NCI-H2227 (cell line): ENCODE data around the gene CSN2.
"Not testable (repeated sequence)": the region's sequence is repeated elsewhere in the genome, so short reads cannot be mapped to it uniquely, and the experiment has no call there.

ENCODE experiments used
- DNase-seq: peaks from one replicate; lab custom pipeline; 2025; ENCODE audit not compliant: unreplicated experiment; lab: John Stamatoyannopoulos, UW

The CSN2 gene, protein sequence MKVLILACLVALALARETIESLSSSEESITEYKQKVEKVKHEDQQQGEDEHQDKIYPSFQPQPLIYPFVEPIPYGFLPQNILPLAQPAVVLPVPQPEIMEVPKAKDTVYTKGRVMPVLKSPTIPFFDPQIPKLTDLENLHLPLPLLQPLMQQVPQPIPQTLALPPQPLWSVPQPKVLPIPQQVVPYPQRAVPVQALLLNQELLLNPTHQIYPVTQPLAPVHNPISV

GRCh38 chr4:69965628-69966027 lies at the start of gene CSN2:
Gene CSN2 (minus strand): TSS chr4:69965728. CDS start chr4:69960995, 4,733 bp downstream.
- DNase-seq = no peak

- no peak for DNase-seq
These were observed 43.2 kb upstream of the CSN2 start for GRCh38 chr4:70008771-70009170.

DNA sequence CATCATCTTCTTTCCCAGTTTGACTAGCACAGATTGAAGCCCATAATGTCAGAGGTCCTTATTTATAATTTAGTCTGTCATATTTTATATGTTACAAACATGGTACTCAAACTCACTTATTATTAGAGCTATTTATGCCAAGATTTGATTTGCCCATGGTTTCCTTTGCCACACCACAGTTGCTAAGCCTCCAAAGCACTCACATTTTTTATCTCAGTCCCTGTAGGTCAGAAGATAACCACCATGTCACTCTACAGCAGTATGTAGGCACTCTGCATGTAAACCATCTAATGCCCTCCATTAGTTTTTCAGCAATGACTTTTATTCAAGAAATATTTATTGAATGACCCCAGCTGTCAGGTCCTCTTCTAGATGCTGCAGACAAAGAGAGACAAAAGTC lies 37.0 kb upstream of the CSN2 start:
- DNase-seq = no peak

GRCh38 chr4:70000711-70001110 lies 35.2 kb upstream of the CSN2 start:
- no peak for DNase-seq

GRCh38 chr4:69999420-69999819 lies 33.9 kb upstream of the CSN2 start:
- DNase-seq = no peak

DNA sequence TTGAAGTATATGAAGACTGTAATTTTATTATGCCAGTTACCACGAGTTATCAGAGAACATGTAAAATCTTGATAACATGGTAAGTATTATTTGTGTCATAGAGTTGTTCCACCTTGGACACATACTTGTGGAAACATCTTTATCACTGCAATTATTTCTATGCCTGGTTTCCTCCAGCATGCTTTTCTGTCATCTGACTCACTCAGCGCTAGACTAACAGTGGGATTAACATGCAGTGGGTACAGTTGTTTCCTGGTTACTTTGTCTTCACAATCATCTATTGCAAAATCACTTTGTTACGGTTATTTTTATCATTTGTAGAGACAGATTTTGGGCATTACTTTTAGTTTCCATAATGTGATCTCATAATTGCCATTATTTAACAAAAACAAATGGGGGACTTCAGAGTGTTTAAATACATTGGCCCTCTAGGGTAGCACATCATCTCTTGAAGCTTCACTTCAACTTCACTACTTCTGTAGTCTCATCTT lies 30.0 kb upstream of the CSN2 start, which contains the start of gene STATH:
TSS of gene STATH (plus strand) at position 441 of the 491 bp plus-strand sequence. CDS start 2,472 bp downstream, outside the sequence.
- no peak for DNase-seq

DNA sequence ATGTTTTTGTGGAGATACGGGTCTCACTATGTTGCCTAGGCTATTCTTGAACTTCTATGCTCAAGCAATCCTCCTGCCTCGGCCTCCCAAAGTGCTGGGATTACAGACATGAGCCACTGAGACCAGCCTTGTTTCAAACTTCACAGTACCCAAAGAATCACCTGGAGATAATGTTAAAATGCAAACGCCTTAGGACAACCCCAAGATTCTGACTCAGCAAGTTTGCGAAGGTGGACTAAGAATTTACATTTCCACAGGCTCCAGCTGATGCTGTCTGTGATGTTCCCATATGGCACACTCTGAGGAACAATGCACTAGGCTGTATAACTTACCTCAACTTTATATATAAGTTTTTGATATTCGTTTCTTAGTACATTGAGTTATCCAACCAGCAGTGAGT lies 29.3 kb upstream of the CSN2 start:
- DNase-seq = no peak

DNA sequence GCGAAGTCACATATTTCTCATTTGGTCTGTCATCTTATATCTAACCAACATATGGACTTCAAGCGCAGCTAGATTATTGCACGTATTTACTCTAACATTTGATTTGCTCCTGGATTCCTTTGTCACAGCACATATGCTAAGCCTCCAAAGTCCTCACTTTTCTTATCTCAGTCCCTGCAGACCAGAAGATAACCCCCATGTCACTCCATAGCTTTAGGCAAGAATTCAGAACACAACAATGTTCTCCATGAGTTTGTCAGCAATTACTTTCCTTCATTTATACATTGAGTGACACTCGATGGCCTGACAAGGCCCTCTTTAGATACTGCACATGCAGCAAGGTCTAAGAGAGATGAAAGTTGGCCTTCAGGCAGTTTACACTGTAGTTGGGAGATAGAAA lies 25.5 kb upstream of the CSN2 start:
- DNase-seq = no peak

- no peak for DNase-seq
These were observed 21.1 kb upstream of the CSN2 start for GRCh38 chr4:69986663-69987062.

DNA sequence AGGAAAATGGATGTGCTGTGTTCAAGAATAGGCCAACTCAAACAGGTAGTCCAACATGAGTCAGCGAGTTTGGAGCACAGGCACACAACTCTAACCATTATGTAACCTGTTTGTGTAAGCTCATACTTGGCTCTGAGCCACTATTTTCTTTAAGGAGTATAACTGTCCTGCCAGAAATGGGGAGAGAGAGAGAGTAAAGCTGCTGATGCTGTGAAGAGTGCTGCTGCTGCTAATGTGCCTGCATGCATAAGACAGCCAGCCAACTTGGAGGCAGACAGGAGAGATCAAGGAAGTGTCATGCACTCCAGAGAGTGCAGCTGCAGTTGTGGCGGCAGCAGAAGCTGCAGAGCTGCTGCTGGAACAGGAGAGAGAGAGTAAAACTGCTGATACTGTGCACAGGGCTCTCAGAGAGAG lies 18.5 kb upstream of the CSN2 start:
- no peak for DNase-seq

GRCh38 chr4:69977582-69977981 lies 12.1 kb upstream of the CSN2 start:
- DNase-seq = no peak

DNA sequence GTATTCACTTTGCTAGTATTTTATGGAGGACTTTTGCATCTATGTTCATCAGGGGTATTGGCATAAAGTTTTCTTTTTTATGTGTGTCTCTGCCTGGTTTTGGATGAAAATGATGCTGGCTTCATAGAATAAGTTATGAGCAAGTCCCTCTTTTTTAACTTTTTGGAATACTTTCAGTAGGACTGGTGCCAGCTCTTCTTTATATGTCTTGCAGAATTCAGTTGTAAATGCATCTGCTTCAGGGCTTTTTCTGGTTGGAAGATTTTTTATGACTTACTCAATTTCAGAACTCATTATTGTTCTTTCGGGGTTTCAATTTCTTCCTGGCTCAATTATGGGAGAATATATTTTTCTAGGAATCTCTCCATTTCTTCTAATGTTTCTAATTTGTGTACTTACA lies 9.1 kb upstream of the CSN2 start:
- no peak for DNase-seq

- no peak for DNase-seq
These were observed 4.5 kb upstream of the CSN2 start for GRCh38 chr4:69970071-69970470.

GRCh38 chr4:69957209-69957608 lies 8.3 kb downstream of the CSN2 start:
- DNase-seq = no peak

DNA sequence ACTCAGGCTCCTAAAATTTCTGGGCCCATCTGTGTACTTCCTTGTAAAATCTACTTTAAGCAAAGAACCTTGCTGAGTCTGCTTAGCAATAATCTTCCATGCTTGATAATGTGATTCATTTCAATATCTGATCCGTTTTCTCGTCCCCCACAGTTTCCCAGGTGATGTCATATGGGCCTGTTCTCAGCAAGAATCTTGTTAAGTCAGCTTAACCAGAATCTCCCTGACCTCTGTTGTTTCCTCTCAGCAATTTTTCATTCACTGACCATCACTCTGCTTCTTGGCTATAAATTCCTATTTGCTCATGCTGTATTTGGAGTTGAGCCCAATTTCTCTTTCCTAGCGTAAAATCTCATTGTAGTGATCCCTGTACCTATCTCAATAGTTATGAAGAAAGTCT lies 13.9 kb downstream of the CSN2 start:
- no peak for DNase-seq

GRCh38 chr4:69936566-69936965 lies 29.0 kb downstream of the CSN2 start:
- no peak for DNase-seq

DNA sequence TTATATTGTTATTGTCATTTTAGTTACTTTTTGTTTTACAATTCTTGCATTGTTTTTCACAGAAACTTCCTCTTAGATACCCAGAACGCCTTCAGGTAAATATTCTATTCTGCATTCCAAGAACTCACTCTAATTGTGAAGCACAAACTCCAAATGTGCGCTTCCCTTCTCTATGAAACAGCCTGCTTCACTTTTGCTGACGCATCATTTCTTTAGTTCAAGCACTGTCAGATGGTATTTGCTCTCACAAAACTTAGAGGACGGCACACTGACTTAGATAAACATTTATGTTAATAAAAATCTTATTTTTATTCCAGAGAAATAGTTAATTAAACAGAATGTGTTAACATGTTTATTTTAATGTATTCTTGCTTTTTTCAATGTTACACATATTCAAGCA lies 31.4 kb downstream of the CSN2 start:
- no peak for DNase-seq

GRCh38 chr4:69930768-69931167 lies 34.8 kb downstream of the CSN2 start, which contains the start of gene CSN1S1:
Gene CSN1S1 (plus strand): TSS chr4:69931068. CDS start chr4:69932556, 1,488 bp downstream.
- no peak for DNase-seq

GRCh38 chr4:69923782-69924410 lies 41.6 kb downstream of the CSN2 start:
- not testable (repeated sequence) for DNase-seq

DNA sequence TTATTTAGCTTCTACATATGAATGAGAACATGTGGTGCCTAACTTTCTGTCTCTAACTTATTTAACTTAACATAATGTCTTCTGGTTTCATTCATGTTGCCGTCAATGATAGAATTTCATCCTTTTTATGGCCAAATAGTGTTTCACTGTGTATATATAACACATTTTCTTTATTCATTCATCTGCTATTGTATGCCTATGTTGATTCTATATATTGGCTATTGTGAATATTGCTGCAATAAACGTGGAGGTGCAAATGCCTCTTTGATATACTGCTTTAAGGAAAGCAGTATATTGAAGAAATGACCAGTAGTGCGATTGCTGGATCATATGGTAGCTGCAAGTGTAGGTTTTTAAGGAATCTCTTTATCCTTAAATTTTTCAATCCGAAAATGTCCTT lies 44.7 kb downstream of the CSN2 start:
- no peak for DNase-seq

DNA sequence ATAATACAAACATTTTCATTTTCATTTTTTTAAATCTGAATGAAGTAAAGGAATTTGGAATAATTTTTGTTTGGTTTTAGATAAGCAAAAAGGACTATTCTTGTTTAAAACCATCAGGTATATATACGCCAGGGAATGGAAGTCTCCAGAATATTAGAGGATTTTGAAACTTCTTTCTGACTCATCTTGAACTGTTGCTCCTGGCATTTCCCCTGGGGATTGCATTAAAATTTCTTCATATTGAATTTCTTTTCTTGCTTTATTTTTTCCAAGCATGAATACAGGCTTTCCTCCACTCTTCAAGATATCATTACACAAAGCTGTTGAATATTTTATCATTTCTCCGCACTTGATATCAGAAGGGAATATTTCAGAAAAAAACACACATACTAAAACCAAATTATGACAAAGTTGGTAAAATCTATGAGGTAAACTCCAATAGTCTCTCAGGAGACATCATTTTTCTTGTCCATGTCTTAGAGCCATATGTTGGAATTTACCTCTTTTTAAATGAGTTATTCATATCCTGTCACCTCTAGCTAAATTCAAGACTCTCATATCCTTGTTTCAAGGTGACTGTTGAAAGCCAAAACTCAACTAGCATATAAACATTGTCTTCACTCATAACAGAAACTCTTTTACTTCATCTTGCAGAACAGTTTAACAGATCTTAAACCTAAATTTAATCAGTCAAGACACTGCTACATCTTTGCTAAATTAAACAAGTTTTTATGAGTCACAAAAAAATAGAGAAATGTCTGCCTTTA lies 55.3 kb downstream of the CSN2 start:
- no peak for DNase-seq

DNA sequence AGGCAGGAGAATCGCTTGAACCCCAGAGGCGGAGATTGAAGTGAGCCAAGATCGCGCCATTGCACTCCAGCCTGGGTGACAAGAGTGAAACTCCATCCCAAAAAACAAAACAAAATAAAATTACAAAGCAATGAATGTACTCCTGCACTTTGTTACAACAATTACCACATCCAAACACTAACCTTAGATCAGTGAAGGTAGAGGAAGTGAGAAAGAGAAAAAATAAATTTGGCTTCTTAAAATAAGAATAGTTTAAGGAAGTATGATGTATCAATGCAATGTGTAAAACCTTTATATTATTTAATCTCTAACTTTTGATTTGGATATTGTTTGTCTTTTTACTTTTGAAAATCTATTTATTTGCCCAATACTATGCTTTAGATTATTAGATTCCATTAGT lies 56.3 kb downstream of the CSN2 start:
- no peak for DNase-seq
